HepG2 (cell line): ENCODE measurements around the gene IL11RA. TPM values are rescaled to one million over a fixed set of nuclear protein-coding genes. Genes with fewer than 3 reads are reported as not detected.
A peak's percentile ranks its signal among the peaks of the same experiment; 100 is the strongest.

Experiments
- ATF5 ChIP-seq: sonication (generic); formaldehyde crosslinking; IDR thresholded peaks from 2 replicates; pipeline ENCODE4 v1.4.0; 2020; ENCODE audit warnings: mild to moderate bottlenecking, low read depth, missing genetic modification reagents
- ATRX ChIP-seq: sonication (generic); formaldehyde crosslinking; IDR thresholded peaks from 2 replicates; pipeline ENCODE4 v1.4.0; 2020; ENCODE audit warnings: missing genetic modification reagents, borderline replicate concordance
- FLYWCH1 ChIP-seq: sonication (generic); formaldehyde crosslinking; IDR thresholded peaks from 2 replicates; pipeline ENCODE4 v1.8.1; 2023; ENCODE audit warnings: mild to moderate bottlenecking, missing genetic modification reagents
- FOXC1 ChIP-seq: sonication (generic); formaldehyde crosslinking; IDR thresholded peaks from 2 replicates; pipeline ENCODE4 v1.8.0; 2022; ENCODE audit warnings: mild to moderate bottlenecking, missing genetic modification reagents, borderline replicate concordance
- MAX ChIP-seq: IDR thresholded peaks from 2 replicates; pipeline ENCODE4 v1.6.1; 2012; ENCODE audit warnings: inconsistent platforms
- MEIS1 ChIP-seq: sonication (generic); formaldehyde crosslinking; IDR thresholded peaks from 2 replicates; pipeline ENCODE4 v1.9.0; 2021; ENCODE audit warnings: mild to moderate bottlenecking, missing genetic modification reagents, moderate library complexity, borderline replicate concordance
- MLXIP ChIP-seq: sonication (generic); formaldehyde crosslinking; IDR thresholded peaks from 2 replicates; pipeline ENCODE4 v1.9.0; 2021; ENCODE audit warnings: missing genetic modification reagents, borderline replicate concordance
- REXO4 ChIP-seq: sonication (generic); formaldehyde crosslinking; IDR thresholded peaks from 2 replicates; pipeline ENCODE4 v1.8.0; 2022; ENCODE audit warnings: missing genetic modification reagents, mild to moderate bottlenecking, borderline replicate concordance
- SMARCC2 ChIP-seq: fragments of 450-650 bp; IDR thresholded peaks from 2 replicates; pipeline ENCODE4 v1.6.1; 2017; ENCODE audit warnings: antibody characterized with exemption, mild to moderate bottlenecking
- TAF1 ChIP-seq: sonication (generic); formaldehyde crosslinking; IDR thresholded peaks from 2 replicates; pipeline ENCODE4 v1.4.0; 2020; ENCODE audit warnings: missing genetic modification reagents
- YY1 ChIP-seq: IDR thresholded peaks from 2 replicates; pipeline ENCODE4 v1.6.1; 2011; ENCODE audit warnings: low read length, low read depth, moderate library complexity, mild to moderate bottlenecking; ENCODE audit not compliant: insufficient read depth, insufficient replicate concordance
- ZBED4 ChIP-seq: sonication (generic); formaldehyde crosslinking; IDR thresholded peaks from 2 replicates; pipeline ENCODE4 v1.4.0; 2020; ENCODE audit warnings: missing genetic modification reagents, borderline replicate concordance
- ZNF101 ChIP-seq: sonication (generic); formaldehyde crosslinking; IDR thresholded peaks from 2 replicates; pipeline ENCODE4 v1.4.0; 2020; ENCODE audit warnings: mild to moderate bottlenecking, low read depth, missing genetic modification reagents, borderline replicate concordance
- ZNF432 ChIP-seq: sonication (generic); formaldehyde crosslinking; IDR thresholded peaks from 2 replicates; pipeline ENCODE4 v1.5.0; 2020; ENCODE audit warnings: missing genetic modification reagents, mild to moderate bottlenecking, borderline replicate concordance
- ZNF570 ChIP-seq: sonication (generic); formaldehyde crosslinking; IDR thresholded peaks from 2 replicates; pipeline ENCODE4 v1.4.0; 2020; ENCODE audit warnings: mild to moderate bottlenecking, missing genetic modification reagents, borderline replicate concordance
- ZNF607 ChIP-seq: sonication (generic); formaldehyde crosslinking; IDR thresholded peaks from 2 replicates; pipeline ENCODE4 v1.5.1; 2020; ENCODE audit warnings: missing genetic modification reagents, mild to moderate bottlenecking, borderline replicate concordance
- ZNF619 ChIP-seq: sonication (generic); formaldehyde crosslinking; IDR thresholded peaks from 2 replicates; pipeline ENCODE4 v1.4.0; 2020; ENCODE audit warnings: mild to moderate bottlenecking, missing genetic modification reagents
- polyA plus RNA-seq, 8 experiments: library from polyadenylated mRNA; depleted of rRNA in 3 of 8; stranded (reverse) in 7 of 8; unstranded in 1 of 8; fragments of >200 nt; fragmentation: Illumina TruSeq in 4 of 8; extraction: Trizol in 4 of 8; gene quantifications; 2 replicates each; pipeline versions ENCODE4 v1.2.1 to v1.2.3, GENCODE V29; 2011 to 2016; ENCODE audit warnings: low read depth in 4 of 8, missing spikeins in 1 of 8, mixed read lengths in 1 of 8; ENCODE audit not compliant: insufficient read depth in 1 of 8
- total RNA-seq, 5 experiments: library from RNA; depleted of rRNA; stranded (reverse); fragments of >200 nt; fragmentation: Illumina TruSeq; extraction: Trizol; gene quantifications; 2 replicates each; pipeline ENCODE4 v1.2.3, GENCODE V29; 2016; ENCODE audit warnings: low read depth in 1 of 5
- TF ChIP-seq, protein P1 (sequence below): sonication (generic); formaldehyde crosslinking; IDR thresholded peaks from 2 replicates; pipeline ENCODE4 v1.8.1; 2023; ENCODE audit warnings: missing genetic modification reagents, mild to moderate bottlenecking, borderline replicate concordance
- TF ChIP-seq, protein P2 (sequence below): sonication (generic); formaldehyde crosslinking; IDR thresholded peaks from 2 replicates; pipeline ENCODE4 v1.8.1; 2023; ENCODE audit warnings: missing genetic modification reagents, inconsistent platforms, borderline replicate concordance

The IL11RA gene
- total and polyA plus RNA-seq, 2 of the 13 experiments (the other 11 are each of a cell fraction or from before 2014, with no cell fraction given), result 2.0 to 4.2 TPM

GRCh38 chr9:34688329-34689115, 36.5 kb downstream of the IL11RA start (continued):
- TF ChIP-seq YY1 (no peak), TAF1 (CRISPR knock-in tag) (no peak), ATF5 (CRISPR knock-in tag) (no peak), MLXIP (CRISPR knock-in tag) (no peak), ZBED4 (no peak), ZNF607 (CRISPR knock-in tag) (no peak), MEIS1 (CRISPR knock-in tag) (peak; percentile 85; the same call in 1 of the 2 replicates), ZNF619 (no peak), ZNF432 (CRISPR knock-in tag) (no peak), FLYWCH1 (CRISPR knock-in tag) (no peak), FOXC1 (CRISPR knock-in tag) (0 out of 2 replicates have a peak, but pooled peaks have one; percentile 12), ZNF101 (CRISPR knock-in tag) (no peak), SMARCC2 (no peak), ATRX (CRISPR knock-in tag) (no peak), ZNF570 (no peak), MAX (peak; percentile 58; the same call in 1 of the 2 replicates), REXO4 (no peak)
- TF ChIP-seq, protein P1, sequence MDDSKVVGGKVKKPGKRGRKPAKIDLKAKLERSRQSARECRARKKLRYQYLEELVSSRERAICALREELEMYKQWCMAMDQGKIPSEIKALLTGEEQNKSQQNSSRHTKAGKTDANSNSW (CRISPR knock-in tag), result no peak
- TF ChIP-seq, protein P2, sequence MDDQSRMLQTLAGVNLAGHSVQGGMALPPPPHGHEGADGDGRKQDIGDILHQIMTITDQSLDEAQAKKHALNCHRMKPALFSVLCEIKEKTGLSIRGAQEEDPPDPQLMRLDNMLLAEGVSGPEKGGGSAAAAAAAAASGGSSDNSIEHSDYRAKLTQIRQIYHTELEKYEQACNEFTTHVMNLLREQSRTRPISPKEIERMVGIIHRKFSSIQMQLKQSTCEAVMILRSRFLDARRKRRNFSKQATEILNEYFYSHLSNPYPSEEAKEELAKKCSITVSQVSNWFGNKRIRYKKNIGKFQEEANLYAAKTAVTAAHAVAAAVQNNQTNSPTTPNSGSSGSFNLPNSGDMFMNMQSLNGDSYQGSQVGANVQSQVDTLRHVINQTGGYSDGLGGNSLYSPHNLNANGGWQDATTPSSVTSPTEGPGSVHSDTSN (CRISPR knock-in tag), result no peak
